UCSD-AML1 (cell line): ENCODE measurements around the gene ZBTB7A.
"Not testable (repeated sequence)": the region's sequence is repeated elsewhere in the genome, so short reads cannot be mapped to it uniquely, and the experiment has no call there.

ENCODE experiments used
- DNase-seq: peaks from one replicate; lab custom pipeline; 2025; ENCODE audit not compliant: unreplicated experiment; lab: John Stamatoyannopoulos, UW

Gene ZBTB7A

DNA sequence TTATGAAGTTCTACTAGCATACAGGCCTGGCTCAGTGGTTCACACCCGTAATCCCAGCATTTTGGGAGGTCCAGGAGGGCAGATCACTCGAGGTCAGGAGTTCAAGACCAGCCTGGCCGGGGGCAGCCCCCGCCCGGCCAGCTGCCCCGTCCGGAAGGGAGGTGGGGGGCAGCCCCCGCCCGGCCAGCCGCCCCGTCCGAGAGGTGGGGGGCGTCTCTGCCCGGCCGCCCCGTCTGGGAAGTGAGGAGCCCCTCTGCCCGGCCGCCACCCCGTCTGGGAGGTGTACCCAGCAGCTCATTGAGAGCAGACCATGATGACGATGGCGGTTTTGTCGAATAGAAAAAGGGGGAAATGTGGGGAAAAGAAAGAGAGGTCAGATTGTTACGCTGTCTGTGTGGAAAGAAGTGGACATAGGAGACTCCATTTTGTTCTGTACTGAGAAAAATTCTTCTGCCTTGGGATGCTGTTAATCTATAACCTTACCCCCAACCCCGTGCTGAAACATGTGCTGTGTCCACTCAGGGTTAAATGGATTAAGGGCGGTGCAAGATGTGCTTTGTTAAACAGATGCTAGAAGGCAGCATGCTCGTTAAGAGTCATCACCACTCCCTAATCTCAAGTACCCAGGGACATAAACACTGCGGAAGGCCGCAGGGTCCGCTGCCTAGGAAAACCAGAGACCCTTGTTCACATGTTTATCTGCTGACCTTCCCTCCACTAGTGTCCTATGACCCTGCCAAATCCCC is 67.9 kb downstream of the ZBTB7A start:
- DNase-seq = not testable (repeated sequence)

DNA sequence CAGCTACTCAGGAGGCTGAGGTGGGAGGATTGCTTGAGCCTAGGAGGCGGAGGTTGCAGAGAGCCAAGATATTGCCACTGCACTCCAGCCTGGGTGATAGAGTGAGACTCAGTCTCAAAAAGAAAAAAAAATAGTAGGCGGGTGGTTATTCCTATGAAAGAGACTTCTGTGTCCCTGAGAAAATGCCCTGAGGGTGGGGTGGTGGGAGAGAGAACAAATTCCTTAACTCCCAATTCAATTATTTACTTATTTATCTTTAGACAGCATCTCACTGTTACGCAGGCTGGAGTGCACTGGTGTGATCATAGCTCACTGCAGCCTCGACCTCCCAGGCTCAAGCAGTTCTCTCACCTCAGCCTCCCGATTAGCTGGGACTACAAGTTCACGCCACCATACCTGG is 71.1 kb downstream of the ZBTB7A start:
- DNase-seq = no peak
